ENCODE measurements around the gene MAPK11. TPM values are rescaled to one million over a fixed set of nuclear protein-coding genes. Genes with fewer than 3 reads are reported as not detected.

Gene MAPK11
- total and polyA plus RNA-seq, 9 of the 15 experiments (the other 6 are each of a cell fraction or from before 2014, with no cell fraction given), result 0.06 to 14.6 (median 5.3) TPM

GRCh38 chr22:50250555-50251476 lies 19.4 kb downstream of the MAPK11 start, which contains the start of gene HDAC10 (continued):
- TF ChIP-seq, protein P1, sequence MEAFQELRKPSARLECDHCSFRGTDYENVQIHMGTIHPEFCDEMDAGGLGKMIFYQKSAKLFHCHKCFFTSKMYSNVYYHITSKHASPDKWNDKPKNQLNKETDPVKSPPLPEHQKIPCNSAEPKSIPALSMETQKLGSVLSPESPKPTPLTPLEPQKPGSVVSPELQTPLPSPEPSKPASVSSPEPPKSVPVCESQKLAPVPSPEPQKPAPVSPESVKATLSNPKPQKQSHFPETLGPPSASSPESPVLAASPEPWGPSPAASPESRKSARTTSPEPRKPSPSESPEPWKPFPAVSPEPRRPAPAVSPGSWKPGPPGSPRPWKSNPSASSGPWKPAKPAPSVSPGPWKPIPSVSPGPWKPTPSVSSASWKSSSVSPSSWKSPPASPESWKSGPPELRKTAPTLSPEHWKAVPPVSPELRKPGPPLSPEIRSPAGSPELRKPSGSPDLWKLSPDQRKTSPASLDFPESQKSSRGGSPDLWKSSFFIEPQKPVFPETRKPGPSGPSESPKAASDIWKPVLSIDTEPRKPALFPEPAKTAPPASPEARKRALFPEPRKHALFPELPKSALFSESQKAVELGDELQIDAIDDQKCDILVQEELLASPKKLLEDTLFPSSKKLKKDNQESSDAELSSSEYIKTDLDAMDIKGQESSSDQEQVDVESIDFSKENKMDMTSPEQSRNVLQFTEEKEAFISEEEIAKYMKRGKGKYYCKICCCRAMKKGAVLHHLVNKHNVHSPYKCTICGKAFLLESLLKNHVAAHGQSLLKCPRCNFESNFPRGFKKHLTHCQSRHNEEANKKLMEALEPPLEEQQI (IDR thresholded peaks at IDR 0.05), result no peak
- TF ChIP-seq, protein P2, sequence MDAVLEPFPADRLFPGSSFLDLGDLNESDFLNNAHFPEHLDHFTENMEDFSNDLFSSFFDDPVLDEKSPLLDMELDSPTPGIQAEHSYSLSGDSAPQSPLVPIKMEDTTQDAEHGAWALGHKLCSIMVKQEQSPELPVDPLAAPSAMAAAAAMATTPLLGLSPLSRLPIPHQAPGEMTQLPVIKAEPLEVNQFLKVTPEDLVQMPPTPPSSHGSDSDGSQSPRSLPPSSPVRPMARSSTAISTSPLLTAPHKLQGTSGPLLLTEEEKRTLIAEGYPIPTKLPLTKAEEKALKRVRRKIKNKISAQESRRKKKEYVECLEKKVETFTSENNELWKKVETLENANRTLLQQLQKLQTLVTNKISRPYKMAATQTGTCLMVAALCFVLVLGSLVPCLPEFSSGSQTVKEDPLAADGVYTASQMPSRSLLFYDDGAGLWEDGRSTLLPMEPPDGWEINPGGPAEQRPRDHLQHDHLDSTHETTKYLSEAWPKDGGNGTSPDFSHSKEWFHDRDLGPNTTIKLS (IDR thresholded peaks at IDR 0.05; ENCODE audit: borderline replicate concordance, low read depth), result 0 out of 2 replicates have a peak, but pooled peaks have one; percentile 29
- TF ChIP-seq MGA (IDR thresholded peaks at IDR 0.05) (peak; percentile 65; the same call in 1 of the 2 replicates), KLF1 (tag; IDR thresholded peaks at IDR 0.05) (no peak), RBM15 (IDR thresholded peaks at IDR 0.05; ENCODE audit: insufficient read depth, low read length) (no peak), MAZ (CRISPR knock-in tag; conservative IDR thresholded peaks at IDR 0.05 in 1 of 2, IDR thresholded peaks at IDR 0.05 in 1 of 2) (peak; percentile 32 to 54; a peak in 2 of 4 replicates), ATF7 (IDR thresholded peaks at IDR 0.05) (peak; percentile 29; the same call in 1 of the 2 replicates), SIRT6 (IDR thresholded peaks at IDR 0.05; ENCODE audit: low read depth, low read length) (no peak), TAF15 (IDR thresholded peaks at IDR 0.05; ENCODE audit: low read depth, low read length) (no peak), CXXC5 (CRISPR knock-in tag; IDR thresholded peaks at IDR 0.05) (peak; percentile 73)

All from K562 (cell line).